ENCODE measurements around the gene ACOT2.

Gene ACOT2

GRCh38 chr14:73613419-73613963 is 44.5 kb downstream of the ACOT2 start:
- DNase-seq (ENCODE audit: low read depth) = no peak

- no peak for DNase-seq (ENCODE audit: low read depth)
Measured at GRCh38 chr14:73616831-73617230, 47.8 kb downstream of the ACOT2 start.

GRCh38 chr14:73619524-73619923 is 50.5 kb downstream of the ACOT2 start:
- no peak for DNase-seq (ENCODE audit: low read depth)

GRCh38 chr14:73620268-73620667 is 51.3 kb downstream of the ACOT2 start:
- no peak for DNase-seq (ENCODE audit: low read depth)

- no peak for DNase-seq (ENCODE audit: low read depth)
Measured at GRCh38 chr14:73623504-73624054, 54.6 kb downstream of the ACOT2 start.
